Diencephalon (tissue), 1 donor: ENCODE data around the gene NAAA. TPM values are rescaled to one million over a fixed set of nuclear protein-coding genes. Genes with fewer than 3 reads are reported as not detected.

ENCODE experiments used
- total RNA-seq: library from RNA; depleted of rRNA; stranded (reverse); fragments of >200 nt; gene quantifications from one replicate; pipeline ENCODE4 v1.2.3, GENCODE V29; 2014

NAAA gene
- total RNA-seq, result 16.6 TPM

DNA sequence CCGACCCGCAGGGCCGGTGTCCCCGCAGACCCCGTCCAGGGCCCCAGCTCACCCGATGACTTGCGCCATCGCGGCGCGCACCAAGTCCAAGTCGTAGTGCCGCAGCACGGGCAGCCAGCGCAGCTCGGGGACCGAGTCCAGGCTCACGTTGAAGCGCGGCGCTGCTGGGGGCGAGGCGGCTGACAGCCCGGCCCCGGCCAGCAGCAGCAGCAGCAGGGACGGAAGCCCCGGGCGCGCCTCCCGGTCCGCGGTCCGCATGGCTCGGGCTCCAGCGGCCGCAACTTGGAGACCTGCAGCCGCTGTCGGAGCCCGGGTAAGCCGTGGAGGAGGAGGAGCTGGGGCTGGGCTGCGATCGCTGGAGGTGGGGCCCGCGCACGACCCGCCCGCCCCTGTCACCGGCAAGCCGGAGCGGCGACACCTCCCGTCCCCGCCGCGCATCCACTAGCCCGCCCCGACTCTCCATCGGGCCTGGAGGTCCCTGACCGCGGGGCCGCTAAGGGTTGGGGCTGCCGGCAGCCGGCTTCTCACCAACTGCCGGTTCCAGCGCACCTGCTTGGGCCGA lies at the start of gene NAAA:
Gene NAAA, minus strand, starts transcription at position 322 of the 562 bp plus-strand sequence. Its CDS starts 64 bp downstream, at position 258.

DNA sequence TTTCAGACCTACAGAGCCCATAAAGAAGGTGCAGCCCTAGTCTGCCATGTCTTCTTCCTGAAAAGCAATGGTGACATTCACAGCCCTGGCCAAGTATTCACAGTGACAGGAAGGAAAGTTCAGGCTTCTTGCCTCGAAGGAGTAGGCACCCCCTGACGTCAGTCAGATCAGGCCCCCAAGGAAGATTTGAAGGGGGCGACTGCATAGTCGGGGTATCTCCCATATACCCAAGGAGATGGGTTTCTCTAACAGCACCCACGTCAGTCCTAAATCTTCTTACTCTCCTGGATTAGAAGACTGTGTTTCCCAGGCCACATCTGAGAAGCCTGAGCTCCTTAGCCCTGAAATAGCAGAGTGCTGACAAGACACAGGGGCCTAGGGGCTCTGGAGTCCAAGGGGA lies 38.5 kb downstream of the NAAA start, which contains the start of gene PPEF2:
Gene PPEF2, minus strand, starts transcription at position 101 of the 400 bp plus-strand sequence. CDS start 6,127 bp downstream, outside the sequence.

Other genes starting within 250 kb of the NAAA start
- 53.3 TPM for gene USO1, start 216.4 kb downstream of the NAAA start, total RNA-seq
- gene PPEF2, start 38.6 kb downstream of the NAAA start, total RNA-seq, result not detected
- gene SDAD1, start 49.9 kb upstream of the NAAA start, total RNA-seq, result 39.4 TPM
- not detected for gene CXCL9, start 66.5 kb upstream of the NAAA start, total RNA-seq
- 0.46 TPM for gene CXCL10, start 82.5 kb upstream of the NAAA start, total RNA-seq
- gene CXCL11, start 95.1 kb upstream of the NAAA start, total RNA-seq, result not detected
- 5.1 TPM for gene ART3, start 133.7 kb upstream of the NAAA start, total RNA-seq
- gene NUP54, start 207.4 kb upstream of the NAAA start, total RNA-seq, result 84.4 TPM